Measurements from ENCODE around the gene EXOSC7.
A peak's percentile ranks its signal among the peaks of the same experiment; 100 is the strongest.

EXOSC7 gene

GRCh38 chr3:45029661-45030060 lies 53.6 kb downstream of the EXOSC7 start:
- in situ Hi-C loops (cut with MboI; ENCODE audit: low sequenced_read_pairs, unreplicated experiment) = loop anchor here (10.0 to 25.0 kb wide), 2 partner anchors 475 to 633 kb away; no protein-coding TSS in a partner anchor
- DNase-seq (ENCODE audit: low spot score) = no peak
- no peak for TF ChIP-seq CTCF (IDR thresholded peaks at IDR 0.05; ENCODE audit: borderline replicate concordance, control extremely low read depth, extremely low read depth, insufficient read depth, missing control alignments)

GRCh38 chr3:45031531-45031930 lies 55.5 kb downstream of the EXOSC7 start:
- in situ Hi-C loops (cut with MboI; ENCODE audit: low sequenced_read_pairs, unreplicated experiment) = loop anchor here (10.0 to 25.0 kb wide), 2 partner anchors 473 to 631 kb away; no protein-coding TSS in a partner anchor
- no peak for DNase-seq (ENCODE audit: low spot score)
- no peak for TF ChIP-seq CTCF (IDR thresholded peaks at IDR 0.05; ENCODE audit: borderline replicate concordance, control extremely low read depth, extremely low read depth, insufficient read depth, missing control alignments)

GRCh38 chr3:45032113-45032512 lies 56.1 kb downstream of the EXOSC7 start:
- no peak for TF ChIP-seq CTCF (IDR thresholded peaks at IDR 0.05; ENCODE audit: borderline replicate concordance, control extremely low read depth, extremely low read depth, insufficient read depth, missing control alignments)
- in situ Hi-C loops (cut with MboI; ENCODE audit: low sequenced_read_pairs, unreplicated experiment) = loop anchor here (10.0 to 25.0 kb wide), 2 partner anchors 473 to 630 kb away; no protein-coding TSS in a partner anchor
- no peak for DNase-seq (ENCODE audit: low spot score)

- TF ChIP-seq CTCF (IDR thresholded peaks at IDR 0.05; ENCODE audit: borderline replicate concordance, control extremely low read depth, extremely low read depth, insufficient read depth, missing control alignments) = no peak
- in situ Hi-C loops (cut with MboI; ENCODE audit: low sequenced_read_pairs, unreplicated experiment) = loop anchor here (10.0 to 25.0 kb wide), 2 partner anchors 471 to 629 kb away; no protein-coding TSS in a partner anchor
- DNase-seq (ENCODE audit: low spot score) = no peak
Observed at GRCh38 chr3:45033791-45034190, 57.7 kb downstream of the EXOSC7 start.

GRCh38 chr3:45034612-45035252 lies 58.7 kb downstream of the EXOSC7 start:
- peak; percentile 51 for DNase-seq (ENCODE audit: low spot score)
- in situ Hi-C loops (cut with MboI; ENCODE audit: low sequenced_read_pairs, unreplicated experiment) = loop anchor here (5.0 to 25.0 kb wide), 3 partner anchors 178 to 628 kb away; no protein-coding TSS in a partner anchor
- no peak for TF ChIP-seq CTCF (IDR thresholded peaks at IDR 0.05; ENCODE audit: borderline replicate concordance, control extremely low read depth, extremely low read depth, insufficient read depth, missing control alignments)

GRCh38 chr3:45035441-45036301 lies 59.6 kb downstream of the EXOSC7 start:
- in situ Hi-C loops (cut with MboI; ENCODE audit: low sequenced_read_pairs, unreplicated experiment) = loop anchor here (5.0 to 25.0 kb wide), 3 partner anchors 177 to 627 kb away; no protein-coding TSS in a partner anchor
- TF ChIP-seq CTCF (IDR thresholded peaks at IDR 0.05; ENCODE audit: borderline replicate concordance, control extremely low read depth, extremely low read depth, insufficient read depth, missing control alignments) = no peak
- DNase-seq (ENCODE audit: low spot score) = no peak
